NK-92 treated with Interleukin-12 subunit alpha and Interleukin-12 subunit beta, amount 100 ng/mL, for 24 hours (cell line): ENCODE measurements around the gene DRD2.

Experiments used
- DNase-seq: peaks from one replicate; lab custom pipeline; 2025; lab: John Stamatoyannopoulos, UW

The DRD2 gene

DNA sequence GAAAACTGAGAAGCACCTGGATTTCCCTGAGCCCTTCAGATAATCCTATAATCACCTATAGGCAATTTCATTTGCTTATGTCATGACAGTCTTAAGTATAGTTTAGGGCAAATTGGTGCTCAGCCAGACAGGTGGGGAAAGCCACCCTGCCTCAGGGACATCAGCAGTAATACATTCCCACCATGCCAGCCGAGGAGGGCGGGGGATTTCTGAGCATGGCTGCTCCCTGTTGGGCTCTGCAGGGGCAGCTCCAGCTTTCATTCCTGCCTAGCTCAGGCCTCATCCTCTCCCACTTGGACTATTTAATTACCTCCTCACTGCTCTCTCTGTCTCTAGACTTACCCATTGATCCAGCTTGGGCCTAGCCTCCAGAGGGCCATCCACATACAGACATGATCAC, 9.0 kb upstream of the DRD2 start:
- DNase-seq: no peak

- DNase-seq: no peak
Observed at GRCh38 chr11:113481672-113482071, 6.5 kb upstream of the DRD2 start.

DNA sequence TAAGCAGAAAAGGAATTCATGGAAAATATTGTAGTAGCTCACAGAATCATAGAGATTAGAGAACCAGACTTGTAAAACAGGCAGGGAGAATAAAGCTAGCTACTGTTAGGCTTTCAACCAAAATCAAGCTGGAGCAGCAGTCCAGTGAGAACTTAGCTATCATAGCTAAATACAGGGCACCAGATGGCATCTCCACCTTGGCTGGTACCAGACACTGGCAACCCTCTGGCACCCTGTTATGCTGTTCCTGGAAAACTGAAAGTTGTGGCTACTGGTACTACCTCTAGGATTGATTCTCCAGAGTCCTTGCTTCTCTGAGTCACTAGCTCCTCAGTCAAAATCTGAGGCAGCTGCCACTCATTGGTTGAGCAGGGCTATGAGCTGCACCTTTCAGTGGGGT, 6.0 kb upstream of the DRD2 start:
- DNase-seq: no peak

GRCh38 chr11:113477321-113477720, 2.1 kb upstream of the DRD2 start:
- DNase-seq: no peak

DNA sequence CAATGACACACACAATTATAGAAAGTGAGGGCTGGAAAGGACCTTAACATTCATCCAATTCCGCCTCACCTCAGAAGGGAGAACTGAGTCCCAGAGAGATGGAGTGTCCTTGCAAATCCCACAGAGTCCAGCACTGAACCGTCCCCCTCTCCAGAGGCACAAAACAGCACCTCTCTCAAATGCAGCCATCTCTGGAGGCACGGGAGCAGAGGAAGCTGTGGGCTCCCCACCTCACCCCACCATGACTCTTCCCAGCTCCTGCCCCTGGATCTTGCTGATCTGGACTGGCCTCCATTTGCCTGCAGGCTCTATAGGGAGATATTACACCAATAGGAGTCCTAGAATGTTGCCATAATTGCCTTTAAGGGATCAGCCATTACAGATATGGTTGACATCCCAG, 1.4 kb upstream of the DRD2 start:
- DNase-seq: no peak

GRCh38 chr11:113474362-113475159, 637 bp downstream of the DRD2 start:
- DNase-seq: no peak

- no peak for DNase-seq
Observed at GRCh38 chr11:113473983-113474361, 1.2 kb downstream of the DRD2 start.

DNA sequence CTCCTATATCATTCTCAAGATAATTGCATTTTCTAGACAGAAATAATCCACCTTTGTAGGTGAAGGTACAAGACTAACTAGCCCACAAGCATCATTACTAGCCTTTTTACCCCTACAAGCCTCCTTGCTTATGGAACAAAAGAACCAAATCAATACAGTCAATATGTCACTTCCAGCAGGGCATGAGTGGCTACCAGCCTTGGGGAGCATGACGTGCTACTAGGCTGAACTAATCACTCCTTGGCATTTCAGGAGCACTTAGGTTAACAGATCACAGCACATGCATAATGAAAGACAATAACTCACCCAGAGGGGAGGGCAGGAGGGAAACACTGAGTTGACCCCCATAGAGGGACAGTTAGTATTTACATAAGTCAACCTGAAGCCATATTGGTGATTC, 2.7 kb downstream of the DRD2 start:
- DNase-seq: no peak

- no peak for DNase-seq
Observed at GRCh38 chr11:113470233-113470632, 5.0 kb downstream of the DRD2 start.

DNA sequence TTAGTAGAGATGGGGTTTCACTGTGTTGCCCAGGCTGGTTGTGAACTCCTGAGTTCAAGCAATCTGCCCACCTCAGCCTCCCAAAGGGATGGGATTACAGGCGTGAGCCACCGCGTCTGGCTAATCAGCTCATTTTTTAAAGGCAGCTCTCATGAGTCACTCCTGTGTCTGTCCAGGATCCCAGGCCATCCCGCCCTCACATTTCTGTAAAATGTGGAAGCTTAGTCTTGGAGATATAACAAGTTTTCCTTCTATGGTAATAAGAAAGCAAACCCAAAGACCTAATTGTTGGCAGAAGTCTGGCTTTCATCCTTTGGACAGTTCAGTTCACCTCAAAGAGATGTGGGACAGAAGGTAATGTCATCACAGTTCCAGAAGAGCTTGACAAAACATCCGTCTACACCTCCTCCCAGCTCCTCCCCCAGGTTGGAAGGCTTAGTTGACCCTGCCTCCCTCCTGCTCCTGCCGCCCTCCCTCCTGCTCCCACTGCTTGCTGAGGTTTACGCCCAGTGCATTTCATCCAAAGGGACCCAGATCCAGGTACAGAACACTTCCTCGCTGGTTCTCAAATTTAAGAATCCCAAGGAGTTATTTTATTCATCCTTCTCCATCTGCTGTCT, 6.4 kb downstream of the DRD2 start:
- no peak for DNase-seq

- no peak for DNase-seq
Observed at GRCh38 chr11:113467545-113467944, 7.7 kb downstream of the DRD2 start.

DNA sequence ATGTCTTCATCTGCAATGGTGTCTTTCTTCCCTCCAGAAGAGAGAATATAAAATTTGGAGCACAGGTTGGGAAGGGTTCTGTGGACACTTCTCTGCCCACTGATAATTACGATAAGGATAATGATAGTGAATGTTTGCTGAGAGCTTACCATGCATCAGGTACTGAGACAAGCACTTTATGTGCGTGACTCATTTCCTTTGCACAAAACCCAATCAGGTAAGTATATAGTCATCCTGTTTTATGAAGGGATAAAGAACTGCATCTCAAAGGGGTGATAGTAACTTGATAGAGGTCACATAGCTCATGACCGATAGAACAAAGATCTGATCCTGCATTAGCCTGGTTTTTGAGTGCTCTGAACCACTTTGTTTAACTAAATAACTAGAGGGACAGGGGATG, 9.4 kb downstream of the DRD2 start:
- DNase-seq: no peak

DNA sequence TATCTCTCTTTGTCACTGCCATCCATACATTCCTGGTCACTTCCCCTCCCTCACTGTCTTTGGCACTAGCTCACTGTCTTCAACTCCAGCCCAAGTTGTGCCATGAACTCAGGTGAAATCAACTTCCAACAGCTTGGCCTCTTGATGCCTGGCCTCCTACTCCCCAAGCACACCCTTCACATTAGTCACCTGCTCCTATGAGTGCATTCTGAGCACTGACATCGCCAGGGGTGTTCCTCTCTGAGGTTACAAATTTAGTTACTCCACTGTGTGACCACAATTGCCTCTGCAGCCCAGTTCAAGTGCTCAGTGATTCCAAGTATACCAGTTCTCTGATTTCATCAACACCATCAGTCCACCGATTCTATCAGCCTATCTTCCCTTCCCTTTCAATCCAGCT, 10.8 kb downstream of the DRD2 start:
- no peak for DNase-seq

DNA sequence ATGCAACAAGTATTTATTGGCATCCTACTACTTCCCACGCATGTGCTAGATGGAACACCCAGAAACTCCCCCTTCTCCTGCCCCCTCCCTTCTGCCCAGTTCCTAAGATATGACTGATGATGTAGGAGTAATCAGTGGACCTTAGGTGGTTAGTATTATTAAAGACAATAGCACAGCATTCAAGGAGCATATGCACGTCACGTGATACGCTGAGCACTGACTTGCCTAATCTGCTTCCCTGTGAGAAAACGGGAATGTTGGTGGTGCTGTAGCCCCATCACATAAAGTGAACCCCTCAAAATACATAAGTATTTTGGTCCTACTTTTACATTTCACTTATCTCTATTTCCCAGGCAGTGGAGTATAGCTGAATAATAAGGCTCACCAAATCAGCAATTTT, 12.4 kb downstream of the DRD2 start:
- no peak for DNase-seq

DNA sequence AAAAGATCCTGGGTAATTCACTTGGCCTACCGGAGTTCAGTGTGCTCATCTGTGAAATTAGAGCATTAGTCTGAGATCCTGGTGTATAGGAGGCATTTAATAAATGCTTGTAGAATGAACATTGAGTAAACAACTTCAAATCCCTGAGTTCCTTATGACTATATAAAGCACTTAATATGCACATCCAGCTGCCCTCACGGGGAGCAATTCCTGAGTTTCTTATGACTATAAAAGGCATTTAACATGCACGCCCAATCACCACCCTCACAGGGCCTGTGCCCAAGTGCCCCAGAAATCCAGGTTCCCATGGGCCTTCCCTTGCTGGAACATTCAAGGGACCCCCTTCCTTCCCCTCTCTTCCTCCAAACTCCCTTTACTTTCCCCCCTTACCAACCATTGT, 13.6 kb downstream of the DRD2 start:
- DNase-seq: no peak

DNA sequence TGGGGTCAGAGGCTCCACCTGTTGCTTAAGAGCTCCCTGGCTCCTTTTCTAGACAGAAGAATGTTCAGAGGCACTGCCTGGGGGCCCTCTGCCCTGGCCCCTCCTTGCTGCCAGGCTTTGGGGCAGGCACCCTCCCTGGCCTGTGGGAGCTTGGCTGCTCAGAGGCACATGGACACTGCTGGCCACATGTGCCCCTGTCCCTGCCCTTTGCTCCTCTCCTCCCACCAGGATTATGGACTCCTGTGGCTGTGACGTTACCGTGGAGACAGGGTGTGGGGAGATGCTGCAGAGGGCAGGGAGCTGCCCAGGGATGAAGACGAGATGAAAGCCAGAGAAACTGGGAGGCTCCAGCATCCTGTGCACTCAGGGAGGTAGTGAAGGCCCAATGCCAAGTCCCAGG, 14.7 kb downstream of the DRD2 start:
- no peak for DNase-seq

DNA sequence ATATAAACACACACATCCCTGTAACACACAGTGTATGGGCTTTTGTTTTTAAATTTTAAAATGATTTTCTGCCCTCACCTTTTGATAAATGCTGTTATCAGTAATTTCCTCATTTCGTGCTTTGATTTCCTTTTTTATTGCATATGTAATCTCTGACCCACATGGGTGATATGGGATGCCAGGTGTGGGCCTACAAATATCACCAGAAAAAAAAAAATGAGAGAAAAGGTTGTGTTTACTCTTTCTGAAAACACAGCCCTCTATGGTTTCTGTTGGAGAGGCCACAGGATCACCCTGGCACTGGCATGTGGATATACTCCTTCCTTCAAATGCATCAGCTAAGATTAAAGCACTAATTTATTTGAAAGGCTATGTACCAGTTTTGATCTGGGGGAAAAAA, 17.0 kb downstream of the DRD2 start:
- no peak for DNase-seq

DNA sequence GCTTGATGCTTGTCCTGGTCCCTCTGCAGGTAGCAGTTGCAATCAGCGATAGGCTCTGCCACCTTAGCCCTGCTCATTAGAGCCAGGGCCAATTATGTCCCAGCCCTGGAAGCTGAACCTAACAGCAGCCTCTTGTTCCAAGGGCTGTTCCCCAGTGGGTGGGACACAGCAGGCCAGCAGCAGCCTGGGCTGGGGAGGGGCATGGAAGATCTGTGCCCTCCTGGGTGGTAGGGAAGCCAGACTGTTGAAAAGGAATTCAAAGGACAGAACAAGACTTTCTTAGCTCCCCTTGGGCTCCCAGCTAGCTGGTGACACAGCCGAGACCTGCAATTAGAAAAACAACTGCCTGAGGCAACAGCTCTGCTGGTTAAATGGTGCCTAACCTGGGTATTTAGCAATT, 17.4 kb downstream of the DRD2 start:
- no peak for DNase-seq

- DNase-seq: no peak
Observed at GRCh38 chr11:113454455-113454854, 20.7 kb downstream of the DRD2 start.

DNA sequence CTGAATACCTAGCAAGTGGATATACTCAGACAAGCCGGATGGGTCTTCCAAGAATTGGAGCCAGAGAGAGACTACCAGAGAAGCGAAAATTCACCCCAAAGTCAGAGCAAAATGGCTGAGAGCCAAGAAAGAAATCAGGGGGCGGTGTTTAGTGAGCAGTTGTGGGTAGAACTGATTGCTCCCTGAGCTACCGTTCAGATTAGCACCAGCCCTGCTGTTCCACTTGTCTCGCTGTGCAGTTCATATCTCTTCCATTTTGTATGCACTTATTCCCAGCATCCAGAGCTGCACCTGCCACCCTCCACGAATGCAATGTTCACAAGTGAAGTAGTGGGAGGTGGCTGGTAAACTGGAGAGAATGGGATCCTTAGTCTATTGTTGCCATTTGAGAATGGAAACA, 25.5 kb downstream of the DRD2 start:
- no peak for DNase-seq

GRCh38 chr11:113448316-113448677, 26.9 kb downstream of the DRD2 start:
- DNase-seq: no peak

GRCh38 chr11:113447621-113448315, 27.4 kb downstream of the DRD2 start:
- no peak for DNase-seq

DNA sequence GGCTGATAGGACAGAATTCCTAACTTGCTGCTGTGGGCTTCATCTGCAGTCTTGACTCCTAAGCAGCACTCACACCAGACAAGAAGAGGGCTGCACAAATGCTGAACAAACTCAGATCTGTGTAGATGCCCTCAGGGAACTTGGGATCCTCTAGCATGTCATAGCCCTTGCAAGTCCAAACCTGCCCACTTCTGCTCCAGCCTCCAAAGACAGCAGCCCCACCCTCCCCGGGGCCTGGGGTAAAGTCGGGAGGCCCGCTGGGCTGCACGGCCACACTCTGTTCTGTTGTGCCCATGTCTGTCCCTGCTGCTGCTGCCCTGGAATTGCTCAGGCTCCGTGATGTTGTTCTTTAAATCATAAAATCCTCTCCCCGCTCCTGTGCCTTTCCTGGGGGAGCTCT, 28.3 kb downstream of the DRD2 start:
- no peak for DNase-seq

GRCh38 chr11:113446112-113446511, 29.1 kb downstream of the DRD2 start:
- DNase-seq: no peak
